Fibroblast of peridontal ligament (primary cell): Measurements from ENCODE around the gene ZNF318.

Experiments used
- DNase-seq: peaks from one replicate; pipeline ENCODE4 v3.0.0-alpha.2; 2010; ENCODE audit errors: extremely low read depth

ZNF318 gene

DNA sequence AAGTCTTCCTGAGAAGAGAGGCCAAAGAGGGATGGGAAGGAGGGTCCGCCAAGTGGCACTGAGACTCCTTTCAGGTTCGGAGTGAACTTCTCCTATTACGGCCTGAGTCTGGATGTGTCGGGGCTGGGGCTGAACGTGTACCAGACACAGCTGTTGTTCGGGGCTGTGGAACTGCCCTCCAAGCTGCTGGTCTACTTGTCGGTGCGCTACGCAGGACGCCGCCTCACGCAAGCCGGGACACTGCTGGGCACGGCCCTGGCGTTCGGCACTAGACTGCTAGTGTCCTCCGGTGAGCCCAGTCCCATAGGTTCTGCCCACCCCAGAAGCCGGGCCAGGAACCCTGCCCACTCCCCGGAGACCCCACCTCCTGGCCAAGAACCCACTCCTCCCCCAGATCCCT, 67.3 kb downstream of the ZNF318 start:
- no peak for DNase-seq

DNA sequence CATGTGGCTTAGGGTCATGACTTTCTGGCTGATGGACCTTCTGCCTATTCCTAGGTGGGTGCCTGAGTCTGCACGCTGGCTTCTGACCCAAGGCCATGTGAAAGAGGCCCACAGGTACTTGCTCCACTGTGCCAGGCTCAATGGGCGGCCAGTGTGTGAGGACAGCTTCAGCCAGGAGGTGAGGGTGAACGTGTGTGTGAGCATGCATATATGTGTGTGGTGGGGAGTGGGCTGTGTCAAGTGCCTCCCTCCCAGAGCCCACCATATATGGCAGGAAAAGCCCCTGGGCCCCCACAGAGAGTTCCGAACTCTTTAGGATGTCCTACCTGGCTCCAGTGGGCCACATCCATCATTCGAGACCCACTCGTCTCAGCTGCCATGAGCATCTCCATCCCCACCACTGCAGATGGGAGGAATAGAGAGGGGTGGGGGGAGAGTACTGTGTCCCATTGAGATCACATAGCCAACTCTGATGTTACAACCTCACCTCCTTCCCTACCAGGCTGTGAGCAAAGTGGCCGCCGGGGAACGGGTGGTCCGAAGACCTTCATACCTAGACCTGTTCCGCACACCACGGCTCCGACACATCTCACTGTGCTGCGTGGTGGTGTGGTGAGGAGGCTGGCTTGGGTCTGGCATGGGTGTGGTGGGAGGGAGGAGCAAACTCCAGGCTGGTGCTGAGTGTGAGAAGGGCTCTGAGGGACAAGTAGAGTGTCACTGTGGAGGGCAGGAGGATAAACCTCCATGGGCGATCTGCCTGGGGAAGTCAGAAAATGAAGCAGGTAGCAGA, 68.2 kb downstream of the ZNF318 start:
- no peak for DNase-seq

DNA sequence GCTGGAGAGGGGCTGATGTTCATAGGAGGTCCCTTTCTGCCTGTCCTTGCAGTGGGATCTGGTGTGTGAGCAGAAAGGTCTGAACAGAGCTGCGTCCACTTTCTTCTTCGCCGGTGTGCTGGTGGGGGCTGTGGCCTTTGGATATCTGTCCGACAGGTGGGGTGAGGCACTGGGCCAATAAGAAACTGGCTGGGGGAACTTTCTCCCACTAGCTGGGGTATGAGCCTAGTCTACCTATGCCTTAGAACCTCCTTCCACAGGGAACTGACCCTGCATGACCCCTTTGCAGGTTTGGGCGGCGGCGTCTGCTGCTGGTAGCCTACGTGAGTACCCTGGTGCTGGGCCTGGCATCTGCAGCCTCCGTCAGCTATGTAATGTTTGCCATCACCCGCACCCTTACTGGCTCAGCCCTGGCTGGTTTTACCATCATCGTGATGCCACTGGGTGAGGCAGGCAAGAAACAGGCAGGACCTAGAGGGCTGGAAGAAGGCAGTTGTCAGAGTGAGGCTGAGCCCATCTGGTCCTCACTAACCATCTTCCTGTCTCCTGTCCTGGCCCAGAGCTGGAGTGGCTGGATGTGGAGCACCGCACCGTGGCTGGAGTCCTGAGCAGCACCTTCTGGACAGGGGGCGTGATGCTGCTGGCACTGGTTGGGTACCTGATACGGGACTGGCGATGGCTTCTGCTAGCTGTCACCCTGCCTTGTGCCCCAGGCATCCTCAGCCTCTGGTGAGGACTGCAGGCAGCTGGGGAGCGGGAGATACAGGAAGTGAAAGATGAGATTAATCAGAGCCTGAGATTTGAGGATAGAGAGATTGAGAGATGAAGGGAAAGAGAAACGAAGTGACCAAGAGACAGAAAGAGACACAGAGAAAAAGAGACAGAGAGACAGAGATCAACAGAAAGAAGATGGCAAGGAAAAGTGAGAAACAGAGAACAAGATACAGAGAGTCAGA, 69.8 kb downstream of the ZNF318 start:
- no peak for DNase-seq

DNA sequence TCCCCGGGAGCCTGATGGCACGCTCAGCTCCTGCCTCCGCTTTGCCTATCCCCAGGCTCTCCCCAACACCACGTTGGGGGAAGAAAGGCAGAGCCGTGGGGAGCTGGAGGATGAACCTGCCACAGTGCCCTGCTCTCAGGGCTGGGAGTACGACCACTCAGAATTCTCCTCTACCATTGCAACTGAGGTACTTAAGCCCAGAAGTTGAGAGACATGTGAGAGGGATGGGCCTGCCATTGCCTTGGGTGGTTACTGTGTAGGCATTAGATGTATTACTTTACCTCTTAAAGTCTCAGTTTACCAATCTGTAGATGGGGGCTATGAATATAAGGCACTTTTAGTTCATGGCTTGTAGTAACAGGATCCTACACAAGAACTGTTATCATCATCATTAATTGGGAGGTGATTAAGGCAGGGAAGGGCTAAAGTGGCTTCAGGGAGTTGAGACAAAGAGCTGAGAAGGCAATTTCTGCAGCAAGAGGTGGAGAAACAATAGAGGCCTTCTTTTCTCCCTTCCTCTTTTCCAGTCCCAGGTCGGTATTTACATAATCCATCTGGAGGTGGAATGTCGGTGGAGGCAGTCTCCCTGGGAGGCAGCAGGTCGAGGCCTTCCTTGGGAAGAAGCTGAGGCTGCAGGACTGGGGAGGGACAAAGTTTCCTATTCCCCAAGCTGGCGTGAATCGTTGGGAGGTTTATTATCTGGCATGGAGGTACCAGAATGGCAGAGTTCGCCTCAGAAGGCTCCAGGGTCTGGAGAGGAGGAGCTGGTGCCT, 70.7 kb downstream of the ZNF318 start:
- no peak for DNase-seq

DNA sequence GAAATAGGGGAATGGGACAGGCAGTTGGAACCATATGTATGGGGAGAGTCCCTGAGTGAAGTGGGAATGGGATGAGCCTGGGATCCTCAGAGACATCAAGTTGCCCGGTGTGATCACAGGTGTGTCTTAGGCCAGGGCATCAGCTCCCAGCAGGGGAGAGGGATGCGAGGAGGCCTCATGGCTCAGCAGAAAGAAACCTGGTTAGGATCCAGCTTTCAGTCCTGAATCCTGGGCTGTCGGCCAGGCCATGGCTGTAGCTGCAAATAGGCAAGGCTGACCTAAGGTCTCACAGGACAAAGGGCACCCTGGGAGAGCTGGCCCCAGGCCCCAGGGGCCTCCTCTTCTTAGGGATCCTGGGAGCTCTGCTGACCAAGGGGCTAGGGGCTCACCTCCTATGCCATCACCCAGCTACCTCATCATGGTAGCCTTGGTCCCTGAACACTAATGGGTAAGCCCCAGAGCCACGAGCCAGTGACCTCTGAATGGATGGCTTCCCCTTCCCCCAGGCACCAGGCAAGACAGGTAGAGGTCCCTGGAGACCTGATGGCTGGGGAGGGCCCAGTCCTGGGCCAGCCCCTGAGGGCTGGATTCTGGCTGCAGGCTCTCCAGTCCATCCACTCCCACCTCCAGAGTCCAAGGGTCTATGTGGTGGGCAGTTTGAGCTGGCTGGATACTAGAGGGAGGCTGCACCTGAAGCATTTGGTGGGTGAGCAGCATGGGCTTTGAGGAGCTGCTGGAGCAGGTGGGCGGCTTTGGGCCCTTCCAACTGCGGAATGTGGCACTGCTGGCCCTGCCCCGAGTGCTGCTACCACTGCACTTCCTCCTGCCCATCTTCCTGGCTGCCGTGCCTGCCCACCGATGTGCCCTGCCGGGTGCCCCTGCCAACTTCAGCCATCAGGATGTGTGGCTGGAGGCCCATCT, 71.5 kb downstream of the ZNF318 start, which contains the start of gene SLC22A7:
Gene SLC22A7, plus strand, starts transcription at position 617 of the 921 bp plus-strand sequence. Its CDS starts 99 bp downstream, at position 716.
- no peak for DNase-seq

DNA sequence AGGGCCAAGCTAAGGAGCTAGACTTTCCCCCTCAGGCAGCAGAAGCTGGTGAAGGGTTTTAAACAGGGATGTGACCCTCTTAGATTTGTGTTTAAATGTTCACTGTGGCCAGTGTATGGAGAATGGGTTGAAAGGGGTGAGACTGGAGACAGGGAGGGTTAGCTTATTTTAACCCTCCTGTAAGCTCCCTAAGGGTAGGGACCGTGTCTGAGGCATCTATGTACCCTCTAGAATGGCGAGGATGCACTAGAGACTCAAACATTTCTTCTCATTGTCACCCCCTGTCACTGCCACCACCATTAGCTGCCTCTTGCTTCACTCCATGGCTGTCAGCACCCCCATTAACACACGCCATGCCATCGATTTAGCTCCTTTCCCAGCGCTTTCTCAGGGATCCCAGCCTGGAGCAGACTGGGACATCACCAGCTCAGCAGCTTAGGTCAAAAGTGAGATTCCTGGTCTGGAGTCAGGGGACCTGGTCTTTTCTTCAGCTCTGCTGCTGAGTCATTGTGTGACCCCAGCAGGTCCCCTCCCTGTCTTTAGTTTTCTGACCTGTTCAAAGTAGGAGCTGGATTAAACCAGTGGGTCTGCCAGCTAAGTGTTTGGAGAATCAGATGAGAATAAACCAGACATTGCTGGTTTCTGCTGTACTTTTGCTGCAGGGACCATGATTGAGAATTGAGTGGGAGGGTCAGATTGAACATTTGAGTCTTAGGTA, 72.5 kb downstream of the ZNF318 start:
- no peak for DNase-seq

DNA sequence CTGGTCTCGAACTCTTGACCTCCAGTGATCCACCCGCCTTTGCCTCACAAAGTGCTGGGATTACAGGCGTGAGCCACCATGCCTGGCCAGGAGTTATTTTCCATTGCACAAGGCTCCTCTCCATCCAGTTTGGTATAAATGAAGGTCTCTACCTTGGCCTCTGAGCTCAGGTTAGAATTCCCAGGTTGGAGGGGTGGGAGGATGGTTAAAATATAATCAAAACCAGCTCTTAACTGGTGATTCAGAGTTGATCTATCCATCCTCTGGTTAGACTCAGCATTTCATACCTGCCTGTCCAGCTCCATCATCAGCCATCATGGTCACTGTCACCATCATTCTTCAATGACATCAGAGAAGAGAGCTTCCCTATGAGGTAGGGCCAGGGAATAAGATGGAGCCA, 74.0 kb downstream of the ZNF318 start:
- no peak for DNase-seq

DNA sequence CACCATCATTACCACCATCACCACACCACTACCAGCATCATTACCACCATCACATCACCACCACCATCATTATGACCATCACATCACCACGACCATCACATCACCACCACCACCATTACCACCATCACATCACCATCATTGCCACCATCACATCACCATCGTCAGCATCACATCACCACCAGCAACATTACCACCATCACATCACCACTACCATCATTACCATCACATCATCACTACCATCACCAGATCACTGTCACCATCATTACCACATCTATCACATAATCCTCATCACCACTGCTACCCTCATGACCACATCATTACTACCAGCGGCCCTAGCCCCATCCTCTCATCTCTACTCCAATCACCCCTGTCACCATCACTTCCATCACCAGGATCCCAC, 74.9 kb downstream of the ZNF318 start:
- no peak for DNase-seq

DNA sequence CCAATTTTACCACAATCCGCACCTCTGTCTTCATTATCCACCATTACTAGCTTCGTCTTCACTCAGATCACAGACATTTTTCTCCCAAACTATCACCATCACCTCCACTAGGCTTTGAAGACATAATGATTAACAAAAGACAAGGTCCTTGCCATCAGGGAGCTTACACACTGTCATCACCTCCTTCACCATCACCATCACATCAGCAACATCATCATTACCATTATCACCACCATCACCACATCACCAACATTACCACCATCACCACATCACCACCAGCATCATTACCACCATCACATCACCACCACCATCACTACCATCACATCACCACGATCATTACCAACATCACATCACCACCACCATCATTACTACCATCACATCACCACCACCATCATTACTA, 75.7 kb downstream of the ZNF318 start:
- no peak for DNase-seq

DNA sequence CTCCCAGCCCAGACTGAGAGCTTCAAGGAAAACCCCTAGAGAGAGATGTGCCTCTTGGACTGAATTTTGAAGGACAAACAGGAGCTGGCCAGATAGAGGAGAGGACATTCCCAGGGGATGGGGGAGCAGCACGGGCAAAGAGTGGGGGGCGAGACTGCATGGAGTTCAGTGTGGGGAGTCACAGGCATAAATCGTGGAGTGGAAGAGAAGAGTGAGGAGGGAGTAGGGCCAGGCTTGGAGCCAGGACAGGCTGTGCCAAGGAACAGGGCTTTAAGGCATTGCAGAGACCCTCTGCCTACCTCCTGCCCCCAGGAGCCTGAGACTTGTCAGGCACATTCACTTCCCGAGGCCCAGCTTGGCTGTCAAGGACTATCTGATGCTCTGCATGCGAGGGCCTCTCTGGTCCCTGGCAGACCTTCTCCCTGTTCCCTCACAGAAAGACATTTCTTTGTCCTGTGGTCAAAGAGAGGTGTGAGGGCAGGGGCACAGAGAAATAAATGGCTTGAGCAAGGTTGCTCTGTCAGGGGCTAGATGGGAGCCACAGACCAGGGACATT, 76.6 kb downstream of the ZNF318 start:
- DNase-seq = no peak

DNA sequence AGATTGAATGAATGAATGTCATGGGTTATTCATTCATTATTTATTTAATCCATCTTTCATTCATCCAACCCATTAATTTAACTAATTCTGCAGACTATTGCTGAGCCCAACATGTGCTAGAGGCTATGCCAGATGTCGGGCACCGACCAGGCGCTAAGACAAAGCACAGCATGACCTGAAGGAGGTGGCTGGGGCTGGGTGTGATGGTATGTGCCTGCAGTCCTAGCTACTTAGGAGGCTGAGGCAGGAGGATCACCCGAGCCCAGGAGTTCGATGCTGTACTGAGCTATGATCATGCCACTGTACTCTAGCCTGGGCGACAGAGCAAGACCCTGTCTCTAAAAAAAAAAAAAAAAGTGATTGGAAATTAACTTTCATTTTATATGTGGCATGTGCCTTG, 77.1 kb downstream of the ZNF318 start:
- DNase-seq = no peak

DNA sequence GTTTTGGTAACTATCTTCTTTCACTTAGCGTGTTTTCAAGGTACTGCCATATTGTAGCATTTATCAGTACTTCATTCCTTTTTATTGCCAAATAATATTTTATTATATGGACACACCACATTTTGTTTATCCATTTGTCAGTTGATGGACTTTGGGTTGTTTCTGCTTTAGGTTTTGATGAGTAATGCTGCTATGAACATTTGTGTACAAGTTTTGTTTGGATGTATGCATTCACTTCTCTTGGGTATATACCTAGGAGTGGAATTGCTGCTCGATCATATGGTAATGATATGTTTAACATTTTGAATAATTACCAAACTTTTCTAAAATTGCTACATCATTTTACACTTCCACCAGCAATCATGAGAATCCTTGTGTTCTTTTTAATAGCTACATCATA, 77.7 kb downstream of the ZNF318 start:
- DNase-seq = no peak

DNA sequence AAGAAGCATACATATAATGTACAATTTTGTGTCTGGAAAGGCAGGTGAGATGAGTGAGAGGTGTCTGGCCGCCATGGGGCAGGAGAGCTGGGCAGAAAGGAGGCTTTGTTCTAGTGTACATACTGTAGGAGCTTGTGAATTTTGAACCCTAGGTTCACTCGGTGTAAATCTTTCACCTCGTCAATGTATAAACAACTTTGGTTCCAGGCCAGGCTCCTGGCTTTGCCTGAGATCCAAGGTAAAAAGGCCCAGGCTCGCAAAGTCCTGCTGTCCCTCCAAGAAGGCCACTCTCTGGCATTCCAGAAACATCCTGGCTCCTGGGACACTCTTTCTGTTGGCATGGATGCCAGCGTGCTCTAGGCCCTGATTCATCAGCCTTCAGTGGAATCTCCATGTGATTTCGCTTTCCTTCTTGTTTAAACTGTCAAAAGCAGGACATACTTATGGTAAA, 78.5 kb downstream of the ZNF318 start:
- DNase-seq = peak; percentile 19

DNA sequence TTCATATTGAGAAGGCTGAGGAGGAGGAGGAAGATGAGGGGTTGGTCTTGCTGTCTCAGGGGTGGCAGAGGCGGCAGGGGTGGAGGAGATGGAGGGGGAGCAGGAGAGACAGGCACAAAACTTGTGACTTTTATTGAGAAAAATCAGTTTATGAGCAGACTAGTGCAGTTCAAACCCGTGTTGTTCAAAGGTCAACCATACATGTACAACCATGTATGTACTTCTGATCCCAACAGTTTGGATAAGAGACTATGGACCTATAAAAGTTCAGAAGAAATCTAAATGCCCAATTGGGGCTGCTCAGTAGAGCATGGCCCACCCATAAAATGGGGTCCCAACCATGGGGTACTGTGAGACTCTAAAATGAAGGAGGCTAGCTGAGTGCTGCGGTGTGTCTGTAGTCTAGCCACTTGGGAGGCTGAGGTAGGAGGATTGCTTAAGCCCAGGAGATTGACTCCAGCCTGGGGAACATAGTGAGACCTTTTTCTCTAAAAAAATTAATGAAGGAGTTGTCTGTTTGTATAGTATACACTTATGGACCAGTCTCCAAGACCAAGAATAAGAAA, 79.0 kb downstream of the ZNF318 start:
- DNase-seq = no peak

DNA sequence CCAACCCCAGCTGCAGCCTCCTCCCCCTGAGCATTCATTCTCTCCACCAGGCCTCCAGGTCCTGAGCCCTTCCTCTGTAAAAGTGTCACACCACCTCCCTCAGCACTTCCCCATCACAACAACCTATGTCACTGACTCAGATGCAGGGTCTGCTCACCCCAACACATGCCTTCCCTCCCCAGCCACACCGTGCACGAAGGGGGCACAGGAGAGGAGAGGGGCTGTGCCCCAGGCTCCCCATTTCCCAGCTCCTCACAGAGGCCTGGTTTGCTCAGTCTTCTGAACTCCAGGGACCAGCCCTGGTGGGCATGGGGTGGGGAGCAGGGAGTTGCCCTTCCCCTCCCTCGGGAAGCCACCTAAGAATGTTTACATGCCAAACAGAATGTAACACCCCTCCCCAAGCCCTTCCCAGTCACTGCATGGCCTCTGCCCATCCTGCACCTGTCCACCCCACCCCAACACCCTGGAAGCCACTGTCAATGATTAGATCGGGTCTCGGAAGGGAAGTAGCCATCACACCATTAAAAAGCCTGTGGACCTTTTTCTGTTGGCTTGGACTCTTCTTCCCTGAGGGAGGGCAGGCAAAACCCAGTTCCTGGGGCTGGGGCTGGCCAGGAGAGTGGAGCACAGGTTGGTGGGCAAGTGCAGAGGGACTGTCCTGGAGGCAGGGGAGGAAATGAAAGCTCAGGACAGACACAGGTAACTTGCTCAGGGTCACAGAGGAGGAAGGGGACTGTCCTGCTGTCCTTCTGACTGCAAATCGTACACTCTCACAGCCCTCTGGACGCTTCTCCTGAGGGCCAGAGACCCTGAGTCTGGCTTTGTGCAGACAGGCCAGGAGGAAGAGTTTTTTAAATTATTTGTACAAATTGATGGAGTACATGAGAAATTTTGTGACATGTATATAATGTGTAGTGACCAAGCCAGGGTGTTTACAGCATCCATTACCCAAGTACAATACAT, 81.4 kb downstream of the ZNF318 start:
- no peak for DNase-seq

DNA sequence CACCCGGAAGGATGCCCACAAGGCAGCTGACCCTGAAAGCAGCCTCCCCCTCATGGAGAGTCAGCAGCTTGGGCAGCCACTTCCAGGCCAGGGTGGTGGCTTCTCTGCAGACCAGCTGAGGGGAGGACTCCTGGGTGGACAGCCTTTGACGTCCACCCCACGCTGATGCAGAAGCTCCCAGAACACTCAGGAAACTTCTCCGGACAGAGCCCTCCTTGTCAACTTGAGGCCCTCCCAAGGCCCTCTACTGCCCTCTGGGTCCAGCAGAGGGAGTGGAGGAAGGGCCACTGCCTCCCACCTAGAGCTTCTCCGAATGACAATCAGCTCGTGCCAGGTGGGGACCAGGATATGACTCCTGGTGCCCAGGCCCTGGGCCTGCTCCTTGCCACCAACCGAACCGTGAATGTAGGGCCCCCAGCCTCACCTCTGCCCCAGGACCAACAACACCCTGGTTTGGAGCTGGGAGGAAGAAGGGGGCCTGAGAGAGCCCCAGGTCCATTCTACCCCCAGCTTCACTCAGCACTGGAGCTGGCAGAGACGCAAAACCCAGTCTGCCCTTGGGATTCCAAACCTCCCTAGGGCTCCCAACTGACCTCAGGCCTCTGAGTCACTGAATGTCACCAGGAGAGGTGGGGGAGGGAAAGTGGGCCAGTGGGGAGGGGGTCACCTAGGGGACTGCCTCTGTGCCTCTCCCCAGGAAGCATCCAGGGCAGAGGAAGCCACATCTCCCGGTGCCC, 82.3 kb downstream of the ZNF318 start:
- no peak for DNase-seq

DNA sequence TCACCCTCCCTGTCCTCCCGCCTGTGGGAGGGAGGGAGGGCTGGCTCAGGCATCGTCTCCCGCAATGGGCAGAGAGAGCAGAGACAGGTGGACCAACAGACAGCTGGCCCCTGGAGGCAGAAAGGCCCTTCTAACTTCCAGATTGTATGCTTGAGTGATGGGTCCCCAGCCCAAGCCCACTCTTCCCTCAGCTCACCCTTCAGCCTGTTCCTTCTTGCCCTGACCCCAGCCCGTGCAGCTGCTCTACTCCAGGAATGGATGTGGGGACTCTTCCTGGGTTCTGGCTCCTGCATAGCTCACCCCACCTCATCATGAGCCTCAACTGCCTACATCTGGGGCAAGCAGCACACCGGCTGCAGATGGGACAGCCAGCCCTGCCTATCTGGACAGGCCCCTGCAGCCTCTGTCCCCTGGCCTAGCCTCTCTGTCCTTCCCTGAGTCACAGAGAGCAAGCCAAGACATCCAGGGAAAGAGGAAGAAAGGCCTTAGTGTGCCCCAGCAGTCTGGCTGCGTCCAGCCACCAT, 82.9 kb downstream of the ZNF318 start:
- DNase-seq = no peak
